Esophagus squamous epithelium (tissue), 4 donors: ENCODE measurements around the gene ANO10.

Source experiments
- CTCF ChIP-seq, 6 experiments: fragments of 450-650 bp in 4 of 6; fragments of 200-600 bp in 2 of 6; sonication (generic) in 2 of 6; IDR thresholded peaks; one replicate each; pipeline ENCODE4 v1.5.1; 2016 to 2019; ENCODE audit warnings: antibody characterized with exemption in 6 of 6, mild to moderate bottlenecking in 4 of 6, moderate library complexity in 4 of 6
- POLR2A ChIP-seq, 4 donors: fragments of 450-650 bp; IDR thresholded peaks; one replicate each; pipeline ENCODE4 v1.6.1; 2017; ENCODE audit warnings: antibody characterized with exemption in 4 of 4, mild to moderate bottlenecking in 4 of 4, moderate library complexity in 3 of 4

- TF ChIP-seq CTCF (IDR thresholded peaks at IDR 0.05) (no peak), POLR2A (IDR thresholded peaks at IDR 0.05) (no peak)
Observed at GRCh38 chr3:43505351-43505750, 116.5 kb downstream of the ANO10 start.
